CD4-positive, alpha-beta T cell treated with Interferon gamma for 1 hour (primary cell): ENCODE data around the gene DDIT4L.
"Not testable (repeated sequence)": the region's sequence is repeated elsewhere in the genome, so short reads cannot be mapped to it uniquely, and the experiment has no call there.

Source experiments
- DNase-seq: peaks from one replicate; pipeline ENCODE4 v3.0.0-alpha.2; 2020

Gene DDIT4L

GRCh38 chr4:100165809-100166208 lies 24.5 kb downstream of the DDIT4L start:
- DNase-seq: no peak

GRCh38 chr4:100164808-100165760 lies 25.2 kb downstream of the DDIT4L start:
- DNase-seq: no peak

GRCh38 chr4:100162027-100162685 lies 28.1 kb downstream of the DDIT4L start:
- DNase-seq: no peak

GRCh38 chr4:100149190-100149589 lies 41.1 kb downstream of the DDIT4L start:
- DNase-seq: no peak

GRCh38 chr4:100147684-100148083 lies 42.6 kb downstream of the DDIT4L start:
- DNase-seq: no peak

- DNase-seq: no peak
Observed at GRCh38 chr4:100147198-100147597, 43.1 kb downstream of the DDIT4L start.

GRCh38 chr4:100146756-100147155 lies 43.5 kb downstream of the DDIT4L start:
- no peak for DNase-seq

GRCh38 chr4:100137320-100137719 lies 52.9 kb downstream of the DDIT4L start:
- not testable (repeated sequence) for DNase-seq
